IMR-90 (cell line): Measurements from ENCODE around the gene YJEFN3. TPM values are rescaled to one million over a fixed set of nuclear protein-coding genes. Genes with fewer than 3 reads are reported as not detected.

ENCODE experiments used
- ATAC-seq: fragments of 200-7000 bp; cut with Tn5 transposase; 2 replicates; pipeline ENCODE4 v1.9.1; 2020; ENCODE audit warnings: low read depth, mild to moderate bottlenecking, moderate library complexity
- BruUV-seq: library from RNA; stranded (reverse); fragments of 400-500 nt; replicated peaks from 2 replicates; lab custom pipeline; 2021; lab: Mats Ljungman, UMichigan
- CTCF ChIA-PET: fragments of 300-600 bp; formaldehyde crosslinking; extraction: SDS; loops from one replicate; lab custom pipeline; 2021; ENCODE audit warnings: antibody characterized with exemption; lab: Yijun Ruan, JAX
- POLR2A ChIA-PET: fragments of 300-600 bp; sonication (Branson Sonifier 250); formaldehyde crosslinking; loops from one replicate; lab custom pipeline; 2022; ENCODE audit warnings: antibody characterized with exemption; ENCODE audit not compliant: unreplicated experiment; lab: Charles Lee
- DNase-seq: peaks from one replicate; pipeline ENCODE4 v3.0.0; 2013
- H2AFZ ChIP-seq: replicated peaks from 2 replicates; pipeline ENCODE3; 2013; ENCODE audit warnings: low read length, mild to moderate bottlenecking; ENCODE audit not compliant: poor library complexity
- H2AK5ac ChIP-seq: 2 replicates; pipeline ENCODE4 v1.6.1; 2013; ENCODE audit warnings: low read depth, low read length, inconsistent platforms
- H2AK9ac ChIP-seq: replicated peaks from 2 replicates; pipeline ENCODE3; 2013; ENCODE audit warnings: mild to moderate bottlenecking, low read depth, low read length, moderate library complexity; ENCODE audit not compliant: poor library complexity
- H2BK120ac ChIP-seq: 2 replicates; pipeline ENCODE4 v1.6.1; 2013; ENCODE audit warnings: low read depth, low read length, inconsistent platforms
- H2BK15ac ChIP-seq: 3 replicates; pipeline ENCODE4 v1.6.1; 2013; ENCODE audit warnings: low read depth, low read length, inconsistent platforms
- H2BK20ac ChIP-seq: 2 replicates; pipeline ENCODE4 v1.6.1; 2013; ENCODE audit warnings: low read depth, mild to moderate bottlenecking, inconsistent platforms, low read length, moderate library complexity
- H2BK5ac ChIP-seq: 2 replicates; pipeline ENCODE4 v1.6.1; 2013; ENCODE audit warnings: mild to moderate bottlenecking, low read depth, low read length, inconsistent platforms; ENCODE audit not compliant: poor library complexity, severe bottlenecking
- H3K14ac ChIP-seq: replicated peaks from 2 replicates; pipeline ENCODE4 v1.6.1; 2013; ENCODE audit warnings: low read depth, low read length, inconsistent platforms
- H3K18ac ChIP-seq: 2 replicates; pipeline ENCODE4 v1.6.1; 2013; ENCODE audit warnings: low read depth, low read length, control low read depth
- H3K23ac ChIP-seq: 2 replicates; pipeline ENCODE4 v1.6.1; 2013; ENCODE audit warnings: low read depth, low read length, inconsistent platforms
- H3K27ac ChIP-seq: 2 replicates; pipeline ENCODE4 v1.5.1; 2013; ENCODE audit warnings: mild to moderate bottlenecking, control low read depth, low read length; ENCODE audit not compliant: insufficient read depth
- H3K27me3 ChIP-seq: 2 replicates; pipeline ENCODE4 v1.6.1; 2013; ENCODE audit warnings: low read length; ENCODE audit not compliant: control insufficient read depth, insufficient read depth
- H3K36me3 ChIP-seq: 2 replicates; pipeline ENCODE4 v1.6.1; 2013; ENCODE audit warnings: low read length, mixed read lengths; ENCODE audit not compliant: control insufficient read depth, insufficient read depth
- H3K4ac ChIP-seq: 2 replicates; pipeline ENCODE4 v1.6.1; 2013; ENCODE audit warnings: low read depth, low read length, inconsistent platforms
- H3K4me1 ChIP-seq: 2 replicates; pipeline ENCODE4 v1.6.1; 2013; ENCODE audit warnings: low read length, mixed read lengths; ENCODE audit not compliant: control insufficient read depth, insufficient read depth
- H3K4me2 ChIP-seq: 2 replicates; pipeline ENCODE4 v1.6.1; 2013; ENCODE audit warnings: low read depth, mild to moderate bottlenecking, control low read depth, low read length, moderate library complexity
- H3K4me3 ChIP-seq: 2 replicates; pipeline ENCODE4 v1.5.1; 2013; ENCODE audit warnings: low read depth, mild to moderate bottlenecking, control low read depth, low read length, moderate library complexity; ENCODE audit not compliant: insufficient read depth
- H3K56ac ChIP-seq: 2 replicates; pipeline ENCODE4 v1.6.1; 2013; ENCODE audit warnings: low read length, inconsistent platforms; ENCODE audit not compliant: insufficient read depth; ENCODE audit errors: extremely low read depth
- H3K79me1 ChIP-seq, 2 experiments: 2 replicates each; pipeline ENCODE4 v1.6.1; 2013; ENCODE audit warnings: low read length in 2 of 2, inconsistent platforms in 1 of 2, low read depth in 1 of 2
- H3K9ac ChIP-seq: 2 replicates; pipeline ENCODE4 v1.6.1; 2013; ENCODE audit warnings: low read depth, low read length, control low read depth
- H3K9me1 ChIP-seq: 2 replicates; pipeline ENCODE4 v1.6.1; 2013; ENCODE audit warnings: low read length, inconsistent platforms; ENCODE audit not compliant: insufficient read depth
- H3K9me3 ChIP-seq: 2 replicates; pipeline ENCODE4 v1.6.1; 2013; ENCODE audit warnings: low read length; ENCODE audit not compliant: control insufficient read depth, insufficient read depth
- H4K20me1 ChIP-seq: 2 replicates; pipeline ENCODE4 v1.6.1; 2013; ENCODE audit warnings: low read length, inconsistent platforms; ENCODE audit not compliant: insufficient read depth
- H4K5ac ChIP-seq: 2 replicates; pipeline ENCODE4 v1.6.1; 2013; ENCODE audit warnings: mild to moderate bottlenecking, low read depth, low read length, control low read depth
- H4K8ac ChIP-seq, 2 experiments: 2 replicates each; pipeline ENCODE4 v1.6.1; 2013; ENCODE audit warnings: low read depth in 2 of 2, low read length in 2 of 2, control low read depth in 1 of 2, inconsistent platforms in 1 of 2
- H4K91ac ChIP-seq: 2 replicates; pipeline ENCODE4 v1.6.1; 2013; ENCODE audit warnings: low read depth, low read length, inconsistent platforms; ENCODE audit not compliant: insufficient read depth
- BHLHE40 ChIP-seq: fragments of 150-350 bp; IDR thresholded peaks from 2 replicates; pipeline ENCODE4 v1.6.1; 2016; ENCODE audit warnings: mild to moderate bottlenecking, low read depth, low read length
- CHD1 ChIP-seq: IDR thresholded peaks from 2 replicates; pipeline ENCODE4 v1.6.1; 2012; ENCODE audit warnings: low read depth, low read length, improper control_type of control experiment
- MAFK ChIP-seq: IDR thresholded peaks from 2 replicates; pipeline ENCODE4 v1.6.1; 2012; ENCODE audit warnings: low read depth, low read length, improper control_type of control experiment
- RCOR1 ChIP-seq: IDR thresholded peaks from 2 replicates; pipeline ENCODE4 v1.6.1; 2012; ENCODE audit warnings: mild to moderate bottlenecking, low read length, improper control_type of control experiment; ENCODE audit not compliant: insufficient replicate concordance
- WGBS, 2 experiments: methylation state at CpG; one replicate each; pipeline versions ENCODE4 v1.1.5 to v1.1.7; 2013; ENCODE audit warnings: missing lambda C conversion rate in 2 of 2; ENCODE audit not compliant: insufficient read length in 1 of 2; ENCODE audit errors: extremely low coverage in 2 of 2; 5-methylcytosine and 5-hydroxymethylcytosine counted together
- dilution Hi-C: fragments of 300-500 bp; cut with HindIII; formaldehyde crosslinking; loops from one replicate; pipeline ENCODE4 v1.14.3; 2018; ENCODE audit warnings: low sequenced_read_pairs; ENCODE audit not compliant: unreplicated experiment
- in situ Hi-C: fragments of 300-500 bp; cut with MboI; formaldehyde crosslinking; loops from 3 replicates; pipeline ENCODE4 v1.14.3; 2019; ENCODE audit warnings: low sequenced_read_pairs, inconsistent platforms, mixed read lengths
- intact Hi-C: fragments of 100-400 bp; cut with micrococcal nuclease; formaldehyde crosslinking; loops from 2 replicates; pipeline ENCODE4 v1.10.0; 2022
- polyA plus RNA-seq, 3 experiments: library from polyadenylated mRNA; depleted of rRNA; stranded (reverse); fragments of >200 nt; gene quantifications; 2 replicates each; pipeline ENCODE4 v1.2.3, GENCODE V29; 2012; ENCODE audit warnings: low replicate concordance in 1 of 3
- total RNA-seq: library from RNA; depleted of rRNA; stranded (reverse); fragments of >200 nt; gene quantifications from 2 replicates; pipeline ENCODE4 v1.2.3, GENCODE V29; 2012
- TF ChIP-seq, protein P1 (sequence below): conservative IDR thresholded peaks from 2 replicates; pipeline ENCODE4 v1.5.1; 2012; ENCODE audit warnings: mild to moderate bottlenecking, low read depth, low read length, improper control_type of control experiment

The YJEFN3 gene
- total and polyA plus RNA-seq, 2 of the 4 experiments (the other 2 are of a cell fraction), result 0.72 to 4.0 TPM

- no peak overlapping the region for H2BK20ac ChIP-seq
These were observed 32.8 kb upstream of the YJEFN3 start for GRCh38 chr19:19495614-19496603.

More at GRCh38 chr19:19495614-19496603, 32.8 kb upstream of the YJEFN3 start:
- Histone ChIP-seq H2BK5ac (no peak overlapping the region), H3K27me3 (no peaks in the 10 kb centered on the region), H3K56ac (no peak overlapping the region), H2BK120ac (no peak overlapping the region), H4K91ac (no peak overlapping the region), H4K5ac (no peak overlapping the region), H3K9me1 (no peaks in the 10 kb centered on the region), H3K9ac (no peak overlapping the region), H3K14ac (no peak overlapping the region), H3K4ac (no peak overlapping the region), H3K4me3 (no peak overlapping the region), H4K20me1 (peaks cover 6% of the 10 kb centered on the region), H3K79me1 (peaks cover 20 to 58% of the 10 kb centered on the region in 2 experiments), H2AK5ac (no peak overlapping the region), H3K18ac (no peak overlapping the region), H3K36me3 (peaks cover 71% of the 10 kb centered on the region), H3K4me1 (no peaks in the 10 kb centered on the region), H2AK9ac (peak overlapping the region; percentile 37), H2BK15ac (no peak overlapping the region), H3K4me2 (no peak overlapping the region), H3K27ac (no peak overlapping the region), H4K8ac (no peak overlapping the region), H3K9me3 (no peaks in the 10 kb centered on the region), H2AFZ (no peak overlapping the region), H3K23ac (no peak overlapping the region)
- in situ Hi-C loops (no loop called here), dilution Hi-C loops (no loop called here), intact Hi-C loops (no loop called here)
- no peak for DNase-seq
- CTCF ChIA-PET, result no interaction called here
- WGBS, 2 experiments, result 92% methylated on average over 23 of the region's 30 CpGs; no CpG with 5 or more reads in 1 of the 2 experiments
- TF ChIP-seq RCOR1 (no peak), CHD1 (no peak), MAFK (no peak), BHLHE40 (no peak)
- TF ChIP-seq, protein P1, sequence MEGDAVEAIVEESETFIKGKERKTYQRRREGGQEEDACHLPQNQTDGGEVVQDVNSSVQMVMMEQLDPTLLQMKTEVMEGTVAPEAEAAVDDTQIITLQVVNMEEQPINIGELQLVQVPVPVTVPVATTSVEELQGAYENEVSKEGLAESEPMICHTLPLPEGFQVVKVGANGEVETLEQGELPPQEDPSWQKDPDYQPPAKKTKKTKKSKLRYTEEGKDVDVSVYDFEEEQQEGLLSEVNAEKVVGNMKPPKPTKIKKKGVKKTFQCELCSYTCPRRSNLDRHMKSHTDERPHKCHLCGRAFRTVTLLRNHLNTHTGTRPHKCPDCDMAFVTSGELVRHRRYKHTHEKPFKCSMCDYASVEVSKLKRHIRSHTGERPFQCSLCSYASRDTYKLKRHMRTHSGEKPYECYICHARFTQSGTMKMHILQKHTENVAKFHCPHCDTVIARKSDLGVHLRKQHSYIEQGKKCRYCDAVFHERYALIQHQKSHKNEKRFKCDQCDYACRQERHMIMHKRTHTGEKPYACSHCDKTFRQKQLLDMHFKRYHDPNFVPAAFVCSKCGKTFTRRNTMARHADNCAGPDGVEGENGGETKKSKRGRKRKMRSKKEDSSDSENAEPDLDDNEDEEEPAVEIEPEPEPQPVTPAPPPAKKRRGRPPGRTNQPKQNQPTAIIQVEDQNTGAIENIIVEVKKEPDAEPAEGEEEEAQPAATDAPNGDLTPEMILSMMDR, result no peak
- POLR2A ChIA-PET, result no interaction called here
- BruUV-seq, result no TSS peak
- ATAC-seq, result no peak
